ENCODE measurements around the gene MSH3. TPM values are rescaled to one million over a fixed set of nuclear protein-coding genes. Genes with fewer than 3 reads are reported as not detected.

Gene MSH3
- total and polyA plus RNA-seq, 2 of the 8 experiments (the other 6 are each of a cell fraction or from before 2014, with no cell fraction given): 3.6 to 22.6 TPM

DNA sequence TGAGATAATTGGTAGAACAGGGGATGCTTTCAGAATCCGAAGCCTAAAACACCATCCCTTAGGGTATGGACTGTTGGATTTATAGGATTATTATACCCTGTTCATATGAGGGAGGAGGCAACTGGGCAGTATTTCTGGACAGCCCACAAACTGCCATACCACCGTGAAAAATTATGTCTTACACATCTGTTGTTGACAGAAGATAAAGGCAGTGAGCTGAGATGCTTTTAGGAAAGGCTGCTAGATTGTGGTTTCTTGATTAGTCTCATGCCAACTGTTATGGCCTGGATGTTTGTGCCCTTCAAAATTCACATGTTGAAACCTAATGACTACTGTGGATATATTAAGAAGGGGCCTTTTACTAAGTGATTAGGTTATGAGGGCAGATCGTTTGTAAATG lies 84.0 kb downstream of the MSH3 start:
- CTCF ChIA-PET (ENCODE audit: partially characterized antibody): no interaction called here
- no peak overlapping the region for H2AFZ ChIP-seq (ENCODE audit: low read length)
- TF ChIP-seq SP4 (IDR thresholded peaks at IDR 0.05; ENCODE audit: low read length) (no peak), RAD21 (IDR thresholded peaks at IDR 0.05 in 1 of 2, conservative IDR thresholded peaks at IDR 0.05 in 1 of 2; ENCODE audit: low read depth in 2 of 2, low read length in 2 of 2) (no peak), BACH1 (IDR thresholded peaks at IDR 0.05; ENCODE audit: low read length) (no peak)

More for the DNA sequence above, 84.0 kb downstream of the MSH3 start:
- no peak overlapping the region for H3K23ac ChIP-seq (ENCODE audit: insufficient read length)
- no peak overlapping the region for H4K8ac ChIP-seq (ENCODE audit: extremely low read depth, insufficient read depth, low read length)
- FAIRE-seq (no peak), DNase-seq (ENCODE audit: low read depth in 1 of 2, low spot score in 2 of 2) (no peak)
- no peak overlapping the region for H2BK120ac ChIP-seq (replicated peaks; ENCODE audit: low read depth, low read length)
- H2BK15ac ChIP-seq (ENCODE audit: low read length): no peak overlapping the region
- H3K36me3 ChIP-seq (ENCODE audit: control insufficient read depth in 2 of 4, insufficient read depth in 4 of 4, low read length in 3 of 4): no peaks in the 10 kb centered on the region; a peak in 1 of 8 replicates
- H3K9ac ChIP-seq (replicated peaks in 1 of 4; ENCODE audit: extremely low read depth in 1 of 4, low read depth in 3 of 4, low read length in 3 of 4): no peak overlapping the region
- no peaks in the 10 kb centered on the region for H3K9me3 ChIP-seq (ENCODE audit: insufficient read depth in 2 of 2, low read depth in 1 of 2, low read length in 1 of 2)
- H3K4ac ChIP-seq (replicated peaks; ENCODE audit: insufficient read length, low read depth, low read length): no peak overlapping the region
- H4K5ac ChIP-seq (ENCODE audit: insufficient read length, low read depth, low read length): no peak overlapping the region
- no peak overlapping the region for H3K18ac ChIP-seq (ENCODE audit: extremely low read depth, low read length)
- H3K56ac ChIP-seq (replicated peaks; ENCODE audit: insufficient read length, low read depth, low read length): no peak overlapping the region
- H3K14ac ChIP-seq (ENCODE audit: insufficient read length): no peak overlapping the region
- H3K27ac ChIP-seq (ENCODE audit: low read depth, low read length): no peak overlapping the region
- no peaks in the 10 kb centered on the region for H3K27me3 ChIP-seq (replicated peaks in 1 of 4; ENCODE audit: control insufficient read depth in 3 of 4, extremely low read depth in 1 of 4, insufficient read depth in 3 of 4, low read length in 3 of 4)
- H2AK5ac ChIP-seq (ENCODE audit: low read depth, low read length): no peak overlapping the region
- no peak overlapping the region for H4K91ac ChIP-seq (replicated peaks; ENCODE audit: insufficient read length, low read length)
- no peaks in the 10 kb centered on the region; the same call in 1 of the 2 replicates for H3K79me1 ChIP-seq (ENCODE audit: low read depth, low read length)
- peaks cover 0 to 2% of the 10 kb centered on the region in 2 experiments for H4K20me1 ChIP-seq (replicated peaks in 1 of 2; ENCODE audit: control insufficient read depth in 1 of 2, insufficient read depth in 2 of 2, low read length in 2 of 2)
- POLR2A ChIA-PET (ENCODE audit: partially characterized antibody): no interaction called here
- H3K4me2 ChIP-seq (ENCODE audit: insufficient read depth in 1 of 2, low read depth in 2 of 2, low read length in 2 of 2): no peak overlapping the region
- no peak overlapping the region for H3K4me3 ChIP-seq (ENCODE audit: extremely low read depth in 1 of 4, insufficient read depth in 2 of 4, low read depth in 3 of 4, low read length in 4 of 4)
- H2BK12ac ChIP-seq (ENCODE audit: low read depth, low read length): no peak overlapping the region
- 86% methylated on average over 3 of the region's 3 CpGs; no CpG with 5 or more reads in 1 of the 2 experiments for WGBS, 2 experiments (ENCODE audit: extremely low coverage in 1 of 2, insufficient coverage in 1 of 2, insufficient read length in 1 of 2, insufficient replicate concordance in 2 of 2, low coverage in 1 of 2, low lambda C conversion rate in 2 of 2, missing lambda C conversion rate in 1 of 2)
- H3K79me2 ChIP-seq (ENCODE audit: control insufficient read depth in 1 of 2, insufficient read depth in 2 of 2, low read length in 2 of 2): no peaks in the 10 kb centered on the region
- H2BK20ac ChIP-seq (ENCODE audit: low read length): no peak overlapping the region
- H3K4me1 ChIP-seq (replicated peaks in 1 of 4; ENCODE audit: control insufficient read depth in 3 of 4, insufficient read depth in 4 of 4, low read length in 3 of 4): no peaks in the 10 kb centered on the region; a peak in 1 of 7 replicates
- no peaks in the 10 kb centered on the region for H3K23me2 ChIP-seq (ENCODE audit: low read depth, low read length)
- no peak overlapping the region for H2BK5ac ChIP-seq (ENCODE audit: low read depth, low read length)

Data from H1 (cell line).